SK-N-SH (cell line): ENCODE measurements around the gene PKP4. TPM values are rescaled to one million over a fixed set of nuclear protein-coding genes. Genes with fewer than 3 reads are reported as not detected.

Experiments used
- CTCF ChIA-PET: fragments of 300-600, 350-600 bp; formaldehyde crosslinking; extraction: SDS; loops from one replicate; lab custom pipeline; 2021; lab: Yijun Ruan, JAX
- POLR2A ChIA-PET: fragments of 350-600 bp; sonication (Branson Sonifier 250); formaldehyde crosslinking; extraction: SDS; loops from one replicate; lab custom pipeline; 2020; ENCODE audit warnings: antibody characterized with exemption, inconsistent platforms; lab: Yijun Ruan, JAX
- DNase-seq: peaks from one replicate; pipeline ENCODE4 v3.0.0; 2012
- H2AFZ ChIP-seq: fragments of 200-600 bp; sonication (generic); 2 replicates; pipeline ENCODE4 v1.8.1; 2016; ENCODE audit warnings: antibody characterized with exemption, mild to moderate bottlenecking, low read depth
- H3F3A ChIP-seq: fragments of 200-600 bp; sonication (generic); replicated peaks from 2 replicates; pipeline ENCODE3; 2016; ENCODE audit warnings: antibody characterized with exemption, mild to moderate bottlenecking; ENCODE audit not compliant: insufficient read depth
- H3K27ac ChIP-seq, 2 experiments: fragments of 200-500 bp in 1 of 2; fragments of 200-600 bp in 1 of 2; sonication (Bioruptor generic) in 1 of 2; sonication (generic), shearing (Covaris generic) in 1 of 2; 2 replicates each; pipeline versions ENCODE4 v1.5.1 to v1.6.1; 2014 to 2016; ENCODE audit warnings: low read depth in 2 of 2, inconsistent platforms in 1 of 2, low read length in 1 of 2, mild to moderate bottlenecking in 1 of 2, mixed read lengths in 1 of 2
- H3K27me3 ChIP-seq: fragments of 200-600 bp; sonication (generic), shearing (Covaris generic); 2 replicates; pipeline ENCODE4 v1.6.1; 2016; ENCODE audit warnings: mixed run types; ENCODE audit not compliant: insufficient read depth
- H3K36me3 ChIP-seq, 2 experiments: fragments of 200-500 bp in 1 of 2; fragments of 200-600 bp in 1 of 2; sonication (Bioruptor generic) in 1 of 2; sonication (generic) in 1 of 2; replicated peaks in 1 of 2; 2 replicates each; pipeline versions ENCODE3 to v1.5.1; 2014 to 2016; ENCODE audit warnings: low read length in 1 of 2, mild to moderate bottlenecking in 1 of 2; ENCODE audit not compliant: insufficient read depth in 2 of 2, control insufficient read depth in 1 of 2
- H3K4me1 ChIP-seq, 2 experiments: fragments of 200-500 bp in 1 of 2; fragments of 200-600 bp in 1 of 2; sonication (Bioruptor generic) in 1 of 2; sonication (generic), shearing (Covaris generic) in 1 of 2; 2 replicates each; pipeline versions ENCODE4 v1.5.1 to v1.6.1; 2014 to 2016; ENCODE audit warnings: low read depth in 1 of 2, low read length in 1 of 2, mixed run types in 1 of 2; ENCODE audit not compliant: insufficient read depth in 2 of 2, control insufficient read depth in 1 of 2
- H3K4me2 ChIP-seq: fragments of 200-600 bp; sonication (generic), shearing (Covaris generic); 2 replicates; pipeline ENCODE4 v1.6.1; 2017; ENCODE audit warnings: mixed run types
- H3K4me3 ChIP-seq, 2 experiments: fragments of 200-500 bp in 1 of 2; fragments of 200-600 bp in 1 of 2; sonication (Bioruptor generic) in 1 of 2; sonication (generic), shearing (Covaris generic) in 1 of 2; 2 replicates each; pipeline versions ENCODE4 v1.5.1 to v1.8.1; 2014 to 2016; ENCODE audit warnings: low read depth in 2 of 2, inconsistent platforms in 1 of 2, low read length in 1 of 2, mild to moderate bottlenecking in 1 of 2, mixed read lengths in 1 of 2, moderate library complexity in 1 of 2
- H3K79me2 ChIP-seq: fragments of 200-600 bp; sonication (generic); 2 replicates; pipeline ENCODE4 v1.8.1; 2017; ENCODE audit warnings: mild to moderate bottlenecking; ENCODE audit not compliant: insufficient read depth
- H3K9ac ChIP-seq: fragments of 200-600 bp; sonication (generic); 2 replicates; pipeline ENCODE4 v1.6.1; 2017; ENCODE audit warnings: mixed run types
- H3K9me2 ChIP-seq: fragments of 200-600 bp; sonication (generic); 2 replicates; pipeline ENCODE4 v1.6.1; 2017; ENCODE audit warnings: mixed run types
- H3K9me3 ChIP-seq: fragments of 200-600 bp; sonication (generic); 2 replicates; pipeline ENCODE4 v1.6.1; 2017; ENCODE audit warnings: mixed run types, mild to moderate bottlenecking, moderate library complexity
- H4K20me1 ChIP-seq: fragments of 200-600 bp; sonication (generic); 2 replicates; pipeline ENCODE4 v1.6.1; 2017; ENCODE audit warnings: mild to moderate bottlenecking, mixed run types; ENCODE audit not compliant: insufficient read depth
- CHD2 ChIP-seq: fragments of 150-350 bp; IDR thresholded peaks from 2 replicates; pipeline ENCODE4 v1.6.1; 2018; ENCODE audit warnings: low read length; ENCODE audit not compliant: partially characterized antibody
- EZH2phosphoT487 ChIP-seq: fragments of 200-600 bp; sonication (generic); IDR thresholded peaks from 2 replicates; pipeline ENCODE4 v1.6.1; 2017; ENCODE audit warnings: low read depth, mixed run types, mild to moderate bottlenecking, antibody characterized with exemption, moderate library complexity, borderline replicate concordance
- FOSL2 ChIP-seq: IDR thresholded peaks from 2 replicates; pipeline ENCODE4 v1.4.0; 2012; ENCODE audit warnings: low read depth, mild to moderate bottlenecking, moderate library complexity, borderline replicate concordance
- GATA2 ChIP-seq: sonication (generic); formaldehyde crosslinking; IDR thresholded peaks from 2 replicates; pipeline ENCODE4 v1.5.0; 2020; ENCODE audit warnings: mild to moderate bottlenecking, missing genetic modification reagents
- REST ChIP-seq: IDR thresholded peaks from 2 replicates; pipeline ENCODE4 v1.6.1; 2012; ENCODE audit warnings: mild to moderate bottlenecking, low read depth, low read length, moderate library complexity
- RXRA ChIP-seq: IDR thresholded peaks from 2 replicates; pipeline ENCODE4 v1.4.0; 2012; ENCODE audit warnings: low read depth, mild to moderate bottlenecking, borderline replicate concordance
- TCF12 ChIP-seq: IDR thresholded peaks from 2 replicates; pipeline ENCODE4 v1.4.0; 2012
- USF1 ChIP-seq: IDR thresholded peaks from 2 replicates; pipeline ENCODE4 v1.4.0; 2012; ENCODE audit warnings: low read depth, borderline replicate concordance
- WGBS: methylation state at CpG from one replicate; pipeline ENCODE4 v1.1.6; 2017; ENCODE audit warnings: low lambda C conversion rate; 5-methylcytosine and 5-hydroxymethylcytosine counted together
- polyA plus RNA-seq, 3 experiments: library from polyadenylated mRNA; depleted of rRNA; stranded (reverse); fragments of >200 nt; gene quantifications; 2 replicates each; pipeline ENCODE4 v1.2.3, GENCODE V29; 2012

PKP4 gene
- polyA plus RNA-seq, 1 of the 3 experiments (the other 2 are of a cell fraction): 10.9 TPM

DNA sequence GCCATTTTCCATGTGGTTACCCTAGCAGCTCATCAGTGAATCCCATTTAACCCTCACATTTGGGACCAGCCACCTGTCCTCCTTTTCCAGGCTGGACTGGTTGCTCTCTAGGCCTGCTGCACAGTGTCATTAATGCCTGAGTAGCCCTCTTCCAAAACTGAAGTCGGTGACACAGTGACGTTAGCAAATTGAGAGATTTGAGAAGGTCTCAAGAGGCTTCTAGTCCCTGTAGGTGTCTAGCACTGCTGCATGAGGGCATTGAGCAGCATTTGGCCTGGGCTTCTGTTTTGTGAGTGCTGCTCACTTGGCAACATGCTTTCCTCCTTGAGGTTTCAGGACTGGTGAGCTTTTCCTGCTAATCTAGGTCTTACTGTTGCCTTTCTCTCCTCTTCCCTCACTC is 36.7 kb downstream of the PKP4 start:
- no peak overlapping the region for H3K4me2 ChIP-seq
- POLR2A ChIA-PET: no interaction called here
- H3K4me1 ChIP-seq: peaks cover 3 to 19% of the 10 kb centered on the region in 2 experiments
- no peaks in the 10 kb centered on the region for H3K27me3 ChIP-seq
- no peak overlapping the region for H2AFZ ChIP-seq
- WGBS: 43% methylated on average over 2 of the region's 2 CpGs
- H3K4me3 ChIP-seq: no peak overlapping the region
- no peak for DNase-seq
- H3F3A ChIP-seq: peaks cover 9% of the 10 kb centered on the region
- H4K20me1 ChIP-seq: no peaks in the 10 kb centered on the region
- H3K9me2 ChIP-seq: no peaks in the 10 kb centered on the region
- CTCF ChIA-PET: no interaction called here
- TF ChIP-seq USF1 (no peak), TCF12 (no peak), RXRA (no peak), REST (no peak), EZH2phosphoT487 (no peak), CHD2 (no peak)
- H3K27ac ChIP-seq: no peak overlapping the region
- no peaks in the 10 kb centered on the region for H3K9me3 ChIP-seq
- peaks cover 53% of the 10 kb centered on the region for H3K79me2 ChIP-seq
- no peaks in the 10 kb centered on the region for H3K36me3 ChIP-seq
- H3K9ac ChIP-seq: no peak overlapping the region

GRCh38 chr2:158495175-158495574 is 38.4 kb downstream of the PKP4 start:
- no peak overlapping the region for H3K9ac ChIP-seq
- ChIA-PET CTCF (no interaction called here), POLR2A (no interaction called here)
- no peak overlapping the region for H3K4me2 ChIP-seq
- peaks cover 9% of the 10 kb centered on the region for H3F3A ChIP-seq
- TF ChIP-seq FOSL2: peak; percentile 10; the same call in 1 of the 2 replicates
- no peak for TF ChIP-seq GATA2 (CRISPR knock-in tag)
- H3K27ac ChIP-seq: no peak overlapping the region
- H4K20me1 ChIP-seq: no peaks in the 10 kb centered on the region
- no peaks in the 10 kb centered on the region for H3K36me3 ChIP-seq
- DNase-seq: no peak
- H3K9me2 ChIP-seq: no peaks in the 10 kb centered on the region
- no peaks in the 10 kb centered on the region for H3K27me3 ChIP-seq
- H2AFZ ChIP-seq: no peak overlapping the region
- H3K9me3 ChIP-seq: no peaks in the 10 kb centered on the region
- peaks cover 13 to 24% of the 10 kb centered on the region in 2 experiments for H3K4me1 ChIP-seq
- WGBS: 92% methylated on average over 5 of the region's 5 CpGs
- H3K79me2 ChIP-seq: peaks cover 46% of the 10 kb centered on the region
- no peak overlapping the region for H3K4me3 ChIP-seq
